SU-DHL-6 (cell line): ENCODE results near the gene PTH.

Source experiments
- H2AFZ ChIP-seq: fragments of 200-600 bp; sonication (generic); 2 replicates; pipeline ENCODE4 v1.6.1; 2014; ENCODE audit warnings: low read depth, mild to moderate bottlenecking, moderate library complexity, mixed read lengths, antibody characterized with exemption, low read length; ENCODE audit not compliant: severe bottlenecking
- H3F3A ChIP-seq: fragments of 200-600 bp; shearing (Covaris generic); 2 replicates; pipeline ENCODE4 v1.6.0; 2016; ENCODE audit warnings: antibody characterized with exemption, mild to moderate bottlenecking; ENCODE audit not compliant: insufficient read depth
- H3K27ac ChIP-seq: fragments of 200-600 bp; sonication (generic); 2 replicates; pipeline ENCODE4 v1.5.1; 2016; ENCODE audit warnings: low read depth, mild to moderate bottlenecking, low read length, moderate library complexity, mixed read lengths
- H3K27me3 ChIP-seq: fragments of 200-600 bp; sonication (generic), shearing (Covaris generic); 2 replicates; pipeline ENCODE4 v1.6.0; 2014; ENCODE audit warnings: mild to moderate bottlenecking, low read length
- H3K36me3 ChIP-seq: fragments of 200-600 bp; sonication (generic); 2 replicates; pipeline ENCODE4 v1.6.1; 2014; ENCODE audit warnings: mild to moderate bottlenecking, low read length, mixed read lengths
- H3K4me2 ChIP-seq: fragments of 300-600, 200-600 bp; shearing (Covaris generic), sonication (generic); 2 replicates; pipeline ENCODE4 v1.6.0; 2014; ENCODE audit warnings: low read length, low read depth, mild to moderate bottlenecking; ENCODE audit not compliant: poor library complexity, severe bottlenecking
- H3K4me3 ChIP-seq: fragments of 200-600 bp; sonication (generic); 2 replicates; pipeline ENCODE4 v1.5.1; 2014; ENCODE audit warnings: antibody characterized with exemption, low read length, mild to moderate bottlenecking, mixed read lengths; ENCODE audit not compliant: insufficient read depth, poor library complexity, severe bottlenecking
- H3K79me2 ChIP-seq: fragments of 200-600 bp; sonication (generic); 2 replicates; pipeline ENCODE4 v1.6.1; 2014; ENCODE audit warnings: mild to moderate bottlenecking, low read length, moderate library complexity; ENCODE audit not compliant: insufficient read depth
- H3K9ac ChIP-seq: fragments of 200-600 bp; sonication (generic); 2 replicates; pipeline ENCODE4 v1.7.0; 2014; ENCODE audit warnings: mild to moderate bottlenecking, low read length
- H3K9me2 ChIP-seq: fragments of 200-600 bp; sonication (generic); replicated peaks from 2 replicates; pipeline ENCODE4 v1.6.1; 2014; ENCODE audit warnings: low read length; ENCODE audit not compliant: insufficient read depth
- H3K9me3 ChIP-seq: fragments of 200-600 bp; sonication (generic); 2 replicates; pipeline ENCODE4 v1.6.1; 2014; ENCODE audit warnings: low read length, mixed read lengths; ENCODE audit not compliant: insufficient read depth
- H4K20me1 ChIP-seq: fragments of 200-600 bp; sonication (generic); 2 replicates; pipeline ENCODE4 v1.6.1; 2014; ENCODE audit warnings: low read depth, mild to moderate bottlenecking, antibody characterized with exemption, low read length, moderate library complexity, mixed read lengths
- EZH2phosphoT487 ChIP-seq: fragments of 200-600 bp; sonication (generic), shearing (Covaris generic); conservative IDR thresholded peaks from 2 replicates; pipeline ENCODE4 v1.6.1; 2018; ENCODE audit warnings: mild to moderate bottlenecking, antibody characterized with exemption, low read length, moderate library complexity, mixed read lengths
- TF ChIP-seq, protein P1 (sequence below): fragments of 200-600 bp; sonication (generic); IDR thresholded peaks from one replicate; pipeline ENCODE4 v1.5.1; 2017; ENCODE audit warnings: antibody characterized with exemption, mild to moderate bottlenecking, low read length, moderate library complexity; ENCODE audit not compliant: insufficient read depth, poor library complexity, severe bottlenecking

The PTH gene

DNA sequence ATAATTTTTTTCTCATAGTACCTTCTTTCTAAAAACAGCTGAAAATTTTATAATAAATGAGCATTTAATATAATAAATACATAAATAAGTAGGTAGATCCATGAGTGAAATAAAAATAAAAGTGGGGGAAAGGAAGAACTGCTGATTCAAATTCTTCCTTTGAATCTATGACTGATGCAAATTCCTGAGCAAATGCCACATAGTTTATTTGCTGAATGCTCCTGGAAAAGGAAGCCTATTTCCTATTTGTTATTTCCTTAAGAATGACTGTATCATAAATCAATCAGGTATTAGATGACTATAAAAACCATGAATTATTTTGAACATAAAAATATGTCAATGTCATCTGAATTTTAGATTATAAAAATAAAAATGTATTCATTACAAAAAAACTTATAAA is 49.4 kb downstream of the PTH start:
- TF ChIP-seq, protein P1, sequence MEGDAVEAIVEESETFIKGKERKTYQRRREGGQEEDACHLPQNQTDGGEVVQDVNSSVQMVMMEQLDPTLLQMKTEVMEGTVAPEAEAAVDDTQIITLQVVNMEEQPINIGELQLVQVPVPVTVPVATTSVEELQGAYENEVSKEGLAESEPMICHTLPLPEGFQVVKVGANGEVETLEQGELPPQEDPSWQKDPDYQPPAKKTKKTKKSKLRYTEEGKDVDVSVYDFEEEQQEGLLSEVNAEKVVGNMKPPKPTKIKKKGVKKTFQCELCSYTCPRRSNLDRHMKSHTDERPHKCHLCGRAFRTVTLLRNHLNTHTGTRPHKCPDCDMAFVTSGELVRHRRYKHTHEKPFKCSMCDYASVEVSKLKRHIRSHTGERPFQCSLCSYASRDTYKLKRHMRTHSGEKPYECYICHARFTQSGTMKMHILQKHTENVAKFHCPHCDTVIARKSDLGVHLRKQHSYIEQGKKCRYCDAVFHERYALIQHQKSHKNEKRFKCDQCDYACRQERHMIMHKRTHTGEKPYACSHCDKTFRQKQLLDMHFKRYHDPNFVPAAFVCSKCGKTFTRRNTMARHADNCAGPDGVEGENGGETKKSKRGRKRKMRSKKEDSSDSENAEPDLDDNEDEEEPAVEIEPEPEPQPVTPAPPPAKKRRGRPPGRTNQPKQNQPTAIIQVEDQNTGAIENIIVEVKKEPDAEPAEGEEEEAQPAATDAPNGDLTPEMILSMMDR: no peak
- TF ChIP-seq EZH2phosphoT487: no peak
- Histone ChIP-seq H3K9me3 (no peaks in the 10 kb centered on the region), H3K4me3 (no peak overlapping the region), H4K20me1 (peaks cover 15% of the 10 kb centered on the region; the same call in 1 of the 2 replicates), H3K27me3 (no peaks in the 10 kb centered on the region), H3K4me2 (no peak overlapping the region), H3K9ac (no peak overlapping the region), H2AFZ (no peak overlapping the region), H3K9me2 (no peaks in the 10 kb centered on the region), H3K27ac (no peak overlapping the region), H3K79me2 (peaks cover 89% of the 10 kb centered on the region), H3F3A (0 out of 2 replicates have a peak, but pooled peaks cover 3% of the 10 kb centered on the region), H3K36me3 (peaks cover 5% of the 10 kb centered on the region; the same call in 1 of the 2 replicates)

DNA sequence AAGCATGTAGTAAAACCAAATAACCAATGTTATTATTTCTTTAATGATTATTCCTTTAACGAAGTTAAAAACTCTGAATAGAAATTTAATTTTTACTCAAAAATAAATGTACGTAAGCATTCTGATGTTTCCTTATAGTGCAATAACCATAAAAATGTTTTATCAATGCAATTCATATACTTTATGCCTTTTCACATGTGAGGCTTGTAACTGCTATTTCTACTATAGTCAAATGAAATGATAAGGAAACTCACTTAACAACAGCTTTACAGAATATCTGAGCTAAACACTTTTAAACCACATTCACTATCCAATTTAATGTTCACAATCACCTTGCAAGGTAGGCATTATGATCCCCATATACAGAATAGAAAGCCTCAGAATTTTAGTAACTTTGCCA is 50.2 kb downstream of the PTH start:
- no peak overlapping the region for H3K9ac ChIP-seq
- no peak overlapping the region for H2AFZ ChIP-seq
- no peaks in the 10 kb centered on the region for H3K9me3 ChIP-seq
- H3K36me3 ChIP-seq: peaks cover 5% of the 10 kb centered on the region; the same call in 1 of the 2 replicates
- peaks cover 80% of the 10 kb centered on the region for H3K79me2 ChIP-seq
- peaks cover 15% of the 10 kb centered on the region; the same call in 1 of the 2 replicates for H4K20me1 ChIP-seq
- H3K4me3 ChIP-seq: no peak overlapping the region
- no peak overlapping the region for H3K27ac ChIP-seq
- no peaks in the 10 kb centered on the region for H3K9me2 ChIP-seq
- H3K4me2 ChIP-seq: no peak overlapping the region
- H3K27me3 ChIP-seq: no peaks in the 10 kb centered on the region
- TF ChIP-seq, protein P1: no peak
- TF ChIP-seq EZH2phosphoT487: no peak
- H3F3A ChIP-seq: 0 out of 2 replicates have a peak, but pooled peaks cover 3% of the 10 kb centered on the region
